ENCODE results near the gene ANOS1.
"Not testable (repeated sequence)": the region's sequence is repeated elsewhere in the genome, so short reads cannot be mapped to it uniquely, and the experiment has no call there.

Gene ANOS1, protein sequence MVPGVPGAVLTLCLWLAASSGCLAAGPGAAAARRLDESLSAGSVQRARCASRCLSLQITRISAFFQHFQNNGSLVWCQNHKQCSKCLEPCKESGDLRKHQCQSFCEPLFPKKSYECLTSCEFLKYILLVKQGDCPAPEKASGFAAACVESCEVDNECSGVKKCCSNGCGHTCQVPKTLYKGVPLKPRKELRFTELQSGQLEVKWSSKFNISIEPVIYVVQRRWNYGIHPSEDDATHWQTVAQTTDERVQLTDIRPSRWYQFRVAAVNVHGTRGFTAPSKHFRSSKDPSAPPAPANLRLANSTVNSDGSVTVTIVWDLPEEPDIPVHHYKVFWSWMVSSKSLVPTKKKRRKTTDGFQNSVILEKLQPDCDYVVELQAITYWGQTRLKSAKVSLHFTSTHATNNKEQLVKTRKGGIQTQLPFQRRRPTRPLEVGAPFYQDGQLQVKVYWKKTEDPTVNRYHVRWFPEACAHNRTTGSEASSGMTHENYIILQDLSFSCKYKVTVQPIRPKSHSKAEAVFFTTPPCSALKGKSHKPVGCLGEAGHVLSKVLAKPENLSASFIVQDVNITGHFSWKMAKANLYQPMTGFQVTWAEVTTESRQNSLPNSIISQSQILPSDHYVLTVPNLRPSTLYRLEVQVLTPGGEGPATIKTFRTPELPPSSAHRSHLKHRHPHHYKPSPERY

DNA sequence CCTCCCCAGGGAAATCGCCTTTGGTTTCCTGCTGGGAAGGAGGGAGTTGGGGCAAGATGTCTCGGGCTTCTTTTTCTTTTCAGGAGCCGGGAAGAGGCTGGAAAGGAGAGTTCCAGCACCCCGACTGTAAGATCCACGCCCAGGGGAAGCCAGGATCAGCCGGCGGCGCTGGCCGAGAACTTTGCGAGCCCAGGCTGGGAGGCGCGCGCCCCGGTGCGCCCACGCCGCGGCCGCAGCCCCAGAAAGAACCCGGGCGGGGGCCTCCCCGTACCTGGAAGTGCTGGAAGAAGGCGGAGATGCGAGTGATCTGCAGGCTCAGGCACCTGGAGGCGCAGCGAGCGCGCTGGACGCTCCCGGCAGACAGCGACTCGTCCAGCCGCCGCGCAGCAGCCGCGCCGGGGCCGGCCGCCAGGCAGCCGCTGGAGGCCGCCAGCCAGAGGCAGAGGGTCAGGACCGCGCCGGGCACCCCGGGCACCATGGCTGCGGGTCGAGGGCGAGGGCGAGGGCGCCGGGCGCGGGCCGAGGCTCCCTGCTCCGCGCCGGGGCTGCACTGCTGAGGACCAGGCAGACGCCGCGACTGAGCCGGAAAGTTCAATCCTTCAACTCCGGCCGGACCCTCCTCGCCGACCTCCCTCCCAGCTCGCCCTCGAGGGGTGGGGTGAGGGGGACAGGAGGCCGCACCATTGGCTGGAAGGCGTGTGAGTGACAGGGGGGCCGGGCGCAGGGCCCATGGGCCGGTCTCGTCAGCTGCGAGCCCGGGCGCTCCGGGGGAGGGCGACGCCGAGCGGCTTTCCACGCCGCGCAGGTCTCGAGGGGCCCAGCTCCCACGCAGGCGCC, at the start of gene ANOS1:
Gene ANOS1 (minus strand): TSS at position 579 of the 837 bp plus-strand sequence. CDS start 101 bp downstream, at position 478.
- H3K27me3 ChIP-seq (ENCODE audit: control insufficient read depth, insufficient read depth, low read length): no peaks in the 10 kb centered on the region
- 0 out of 2 replicates have a peak, but pooled peaks cover 6% of the 10 kb centered on the region for H3K4me1 ChIP-seq (ENCODE audit: control insufficient read depth, insufficient read depth, low read length)
- H3K36me3 ChIP-seq (ENCODE audit: control insufficient read depth, insufficient read depth, low read length): 0 out of 2 replicates have a peak, but pooled peaks cover 4% of the 10 kb centered on the region
- H3K9me3 ChIP-seq (ENCODE audit: control insufficient read depth, insufficient read depth, low read length): no peaks in the 10 kb centered on the region
- no peak for DNase-seq (ENCODE audit: low read depth, low spot score)
- no peak within 1 kb of the TSS for H3K27ac ChIP-seq (ENCODE audit: low read length)
- H3K4me3 ChIP-seq (ENCODE audit: low read length): peak within 1 kb of the TSS; percentile 90
- WGBS (ENCODE audit: insufficient coverage, insufficient read length): no CpG with 5 or more reads among the region's 88 CpGs

DNA sequence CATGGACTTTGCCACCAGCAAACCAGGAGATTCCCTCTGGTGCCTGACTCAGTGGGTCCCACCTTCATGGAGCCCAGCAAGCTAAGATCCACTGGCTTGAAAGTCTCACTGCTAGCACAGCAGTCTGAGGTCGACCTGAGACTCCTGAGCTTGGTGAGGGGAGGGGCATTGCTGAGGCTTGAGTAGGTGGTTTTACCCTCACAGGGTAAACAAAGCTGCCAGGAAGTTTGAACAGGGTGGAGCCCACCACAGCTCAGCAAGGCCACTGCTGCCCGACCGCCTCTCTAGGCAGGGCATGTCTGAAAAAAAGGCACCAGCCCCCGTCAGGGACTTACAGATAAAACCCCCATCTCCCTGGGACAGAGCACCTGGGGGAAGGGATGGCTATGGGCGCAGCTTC, 41.2 kb upstream of the ANOS1 start:
- Histone ChIP-seq H3K27me3 (ENCODE audit: control insufficient read depth, insufficient read depth, low read length) (no peaks in the 10 kb centered on the region), H3K36me3 (ENCODE audit: control insufficient read depth, insufficient read depth, low read length) (no peaks in the 10 kb centered on the region), H3K9me3 (ENCODE audit: control insufficient read depth, insufficient read depth, low read length) (no peaks in the 10 kb centered on the region), H3K4me3 (ENCODE audit: low read length) (no peak overlapping the region), H3K27ac (ENCODE audit: low read length) (no peak overlapping the region), H3K4me1 (ENCODE audit: control insufficient read depth, insufficient read depth, low read length) (no peaks in the 10 kb centered on the region)
- WGBS (ENCODE audit: insufficient coverage, insufficient read length): no CpG with 5 or more reads among the region's 5 CpGs
- DNase-seq (ENCODE audit: low read depth, low spot score): no peak

DNA sequence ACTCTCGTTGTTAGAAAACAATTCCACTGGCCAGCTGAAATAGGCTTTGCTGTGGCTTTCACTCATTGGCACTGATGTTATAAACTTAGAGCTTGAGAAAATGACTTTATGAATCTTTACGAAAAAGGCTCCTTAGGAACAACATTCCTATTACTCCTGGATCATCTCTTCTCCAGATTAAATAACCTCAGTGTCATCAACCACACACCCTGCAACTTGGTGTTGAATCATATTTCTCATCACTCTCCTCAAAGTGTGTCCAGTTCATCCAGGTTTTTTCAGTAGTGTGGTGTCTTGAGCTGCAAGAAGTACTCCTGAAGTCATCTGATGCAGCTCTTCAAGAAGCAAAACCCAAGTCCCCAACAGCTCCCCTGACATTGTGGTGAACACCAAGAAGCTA, 28.1 kb upstream of the ANOS1 start:
- Histone ChIP-seq H3K4me3 (ENCODE audit: low read length) (no peak overlapping the region), H3K4me1 (ENCODE audit: control insufficient read depth, insufficient read depth, low read length) (no peaks in the 10 kb centered on the region), H3K36me3 (ENCODE audit: control insufficient read depth, insufficient read depth, low read length) (no peaks in the 10 kb centered on the region), H3K9me3 (ENCODE audit: control insufficient read depth, insufficient read depth, low read length) (no peaks in the 10 kb centered on the region), H3K27me3 (ENCODE audit: control insufficient read depth, insufficient read depth, low read length) (no peaks in the 10 kb centered on the region), H3K27ac (ENCODE audit: low read length) (no peak overlapping the region)
- DNase-seq (ENCODE audit: low read depth, low spot score): no peak
- WGBS (ENCODE audit: insufficient coverage, insufficient read length): no CpG with 5 or more reads among the region's 2 CpGs

DNA sequence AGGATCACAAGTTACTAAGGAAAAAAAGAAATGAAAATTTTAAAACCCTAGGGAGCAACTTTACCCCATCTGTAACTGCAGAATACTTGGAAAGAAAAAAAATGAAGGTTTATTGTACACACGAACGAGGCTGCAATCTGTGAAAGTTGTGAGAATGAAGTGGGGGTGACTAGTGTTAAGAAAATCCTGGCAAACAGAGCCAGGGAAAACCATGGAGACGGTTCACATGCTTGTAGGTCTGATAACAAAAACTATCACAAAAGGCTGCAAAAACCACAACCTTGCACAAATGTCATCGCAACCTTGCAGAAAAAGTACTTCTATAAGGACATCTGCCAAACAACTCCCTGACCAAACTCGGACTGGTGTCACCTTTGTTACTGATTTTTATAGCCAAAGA, 26.8 kb upstream of the ANOS1 start:
- WGBS (ENCODE audit: insufficient coverage, insufficient read length): no CpG with 5 or more reads among the region's 5 CpGs
- H3K27ac ChIP-seq (ENCODE audit: low read length); H3K36me3 ChIP-seq (ENCODE audit: control insufficient read depth, insufficient read depth, low read length); H3K9me3 ChIP-seq (ENCODE audit: control insufficient read depth, insufficient read depth, low read length); DNase-seq (ENCODE audit: low read depth, low spot score); H3K4me3 ChIP-seq (ENCODE audit: low read length); H3K27me3 ChIP-seq (ENCODE audit: control insufficient read depth, insufficient read depth, low read length); H3K4me1 ChIP-seq (ENCODE audit: control insufficient read depth, insufficient read depth, low read length): not testable (repeated sequence)

DNA sequence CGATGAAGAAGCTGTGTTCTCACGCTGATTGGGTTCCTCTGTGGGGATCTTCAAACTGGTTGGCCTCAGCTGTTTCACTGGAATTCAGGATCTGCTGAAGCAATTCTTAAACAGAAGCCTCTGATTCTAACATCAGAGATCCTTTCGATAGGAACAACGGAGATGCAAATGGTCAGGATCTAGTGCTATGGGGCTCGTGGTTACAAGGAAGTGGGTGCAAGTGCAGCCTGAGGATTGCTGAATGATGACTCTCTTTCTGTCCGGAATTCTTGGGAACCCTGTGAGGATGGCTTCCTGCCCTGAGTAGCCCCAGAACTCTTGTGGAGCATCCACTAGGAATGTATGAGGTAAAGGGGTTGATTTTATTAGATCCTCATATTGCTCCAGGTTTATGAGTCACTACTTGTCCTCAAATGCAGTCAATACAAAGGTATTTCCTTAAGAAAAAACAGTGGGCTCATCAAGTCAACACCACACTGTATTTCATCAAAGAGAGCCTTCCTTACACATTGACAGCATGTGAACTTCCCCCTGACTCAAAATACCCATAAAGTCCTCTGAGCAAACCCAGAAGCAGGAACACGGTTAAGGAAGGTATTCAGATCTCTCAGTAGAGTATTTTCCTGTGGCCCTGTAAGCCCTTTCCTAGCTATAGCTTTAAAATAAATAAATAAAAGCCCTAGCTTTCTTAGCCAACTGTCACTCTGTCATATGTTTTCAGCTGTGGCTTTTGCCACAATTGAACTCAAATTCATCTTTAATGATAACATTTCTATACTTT, 25.9 kb upstream of the ANOS1 start:
- not testable (repeated sequence) for H3K9me3 ChIP-seq (ENCODE audit: control insufficient read depth, insufficient read depth, low read length); DNase-seq (ENCODE audit: low read depth, low spot score); H3K36me3 ChIP-seq (ENCODE audit: control insufficient read depth, insufficient read depth, low read length); H3K27me3 ChIP-seq (ENCODE audit: control insufficient read depth, insufficient read depth, low read length); H3K4me1 ChIP-seq (ENCODE audit: control insufficient read depth, insufficient read depth, low read length); H3K4me3 ChIP-seq (ENCODE audit: low read length); H3K27ac ChIP-seq (ENCODE audit: low read length)
- no CpG with 5 or more reads among the region's 7 CpGs for WGBS (ENCODE audit: insufficient coverage, insufficient read length)

DNA sequence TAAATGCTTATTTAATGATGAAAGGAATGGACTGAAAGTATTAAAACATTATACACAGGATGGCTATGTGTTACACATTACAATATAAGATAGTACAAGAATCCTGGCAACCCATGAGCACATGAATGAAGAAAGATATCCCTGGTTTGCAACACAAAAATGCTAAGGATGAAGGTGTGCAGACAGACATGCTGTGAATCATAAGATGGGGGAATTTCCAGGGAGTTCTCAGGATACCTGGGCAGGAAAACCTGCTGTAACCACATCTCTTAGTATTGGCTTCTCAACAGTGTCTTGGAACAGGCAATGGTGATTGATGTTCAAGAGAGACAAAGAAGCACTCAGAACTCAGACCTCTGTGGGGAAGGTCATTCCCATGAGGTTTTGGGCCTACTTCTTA, 23.9 kb upstream of the ANOS1 start:
- DNase-seq (ENCODE audit: low read depth, low spot score): no peak
- Histone ChIP-seq H3K9me3 (ENCODE audit: control insufficient read depth, insufficient read depth, low read length) (no peaks in the 10 kb centered on the region), H3K4me1 (ENCODE audit: control insufficient read depth, insufficient read depth, low read length) (no peaks in the 10 kb centered on the region), H3K27me3 (ENCODE audit: control insufficient read depth, insufficient read depth, low read length) (no peaks in the 10 kb centered on the region), H3K4me3 (ENCODE audit: low read length) (no peak overlapping the region), H3K27ac (ENCODE audit: low read length) (no peak overlapping the region), H3K36me3 (ENCODE audit: control insufficient read depth, insufficient read depth, low read length) (no peaks in the 10 kb centered on the region)

DNA sequence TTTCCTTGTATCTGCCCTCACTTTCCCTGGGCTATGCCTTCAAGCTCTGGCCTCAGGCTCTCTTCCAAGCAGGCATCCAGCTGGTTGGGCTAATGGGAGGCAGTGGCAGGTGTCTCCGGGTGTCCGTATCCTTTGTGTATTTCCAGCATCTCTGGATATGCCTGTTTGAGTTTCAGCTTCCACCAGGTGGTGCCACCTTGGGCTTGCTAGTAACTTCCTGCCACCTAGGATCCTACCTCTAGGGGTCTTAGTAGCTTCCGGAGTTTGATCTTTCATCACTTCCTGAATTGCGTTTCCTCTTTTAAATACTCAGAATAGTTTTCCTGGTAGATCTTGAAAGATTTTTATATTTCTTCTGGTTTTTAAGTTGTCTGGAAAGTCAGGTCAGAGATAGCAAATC, 23.2 kb upstream of the ANOS1 start:
- H3K4me1 ChIP-seq (ENCODE audit: control insufficient read depth, insufficient read depth, low read length): no peaks in the 10 kb centered on the region
- H3K27me3 ChIP-seq (ENCODE audit: control insufficient read depth, insufficient read depth, low read length): no peaks in the 10 kb centered on the region
- H3K9me3 ChIP-seq (ENCODE audit: control insufficient read depth, insufficient read depth, low read length): no peaks in the 10 kb centered on the region
- no CpG with 5 or more reads among the region's 4 CpGs for WGBS (ENCODE audit: insufficient coverage, insufficient read length)
- no peaks in the 10 kb centered on the region for H3K36me3 ChIP-seq (ENCODE audit: control insufficient read depth, insufficient read depth, low read length)
- no peak overlapping the region for H3K4me3 ChIP-seq (ENCODE audit: low read length)
- DNase-seq (ENCODE audit: low read depth, low spot score): no peak
- no peak overlapping the region for H3K27ac ChIP-seq (ENCODE audit: low read length)

DNA sequence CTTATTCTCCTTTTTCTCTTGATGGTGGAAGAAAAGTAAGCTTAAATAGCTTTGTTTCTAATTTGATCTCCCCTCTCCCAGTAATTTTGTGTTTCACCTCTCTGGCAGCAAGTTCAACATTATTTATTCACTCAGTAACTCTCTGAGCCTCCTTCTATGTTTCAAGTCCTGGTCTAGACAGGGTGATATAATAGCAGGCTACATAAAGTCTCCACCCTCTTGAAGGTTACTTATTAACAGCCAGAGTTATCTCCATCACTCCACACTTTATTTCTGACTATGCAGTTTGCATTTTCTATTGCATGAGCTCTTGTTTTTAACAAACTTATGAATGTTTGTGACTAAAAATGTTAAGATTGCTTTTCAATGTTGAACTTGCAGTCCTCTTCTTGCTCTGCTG, 17.8 kb upstream of the ANOS1 start:
- no peak overlapping the region for H3K4me3 ChIP-seq (ENCODE audit: low read length)

DNA sequence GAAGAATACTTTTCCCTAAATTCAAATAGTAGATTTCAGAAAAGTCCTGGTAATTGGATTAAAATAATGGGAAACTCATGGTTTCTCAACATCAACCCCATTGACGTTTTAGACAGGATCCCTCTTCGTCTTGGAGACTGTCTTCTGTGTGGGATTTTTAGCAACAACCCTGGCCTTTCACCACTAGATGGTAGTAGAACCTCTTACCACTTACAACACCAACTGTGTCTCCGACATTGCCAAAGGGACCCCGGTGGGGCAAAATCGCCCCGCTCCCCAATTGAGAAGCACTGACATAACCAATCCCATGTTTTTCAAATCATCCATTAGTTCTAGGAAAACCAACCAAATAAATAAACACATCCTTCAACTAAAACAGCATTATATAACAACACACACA, 16.9 kb upstream of the ANOS1 start:
- no CpG with 5 or more reads among the region's 6 CpGs for WGBS (ENCODE audit: insufficient coverage, insufficient read length)
- Histone ChIP-seq H3K36me3 (ENCODE audit: control insufficient read depth, insufficient read depth, low read length) (no peaks in the 10 kb centered on the region), H3K27ac (ENCODE audit: low read length) (no peak overlapping the region), H3K9me3 (ENCODE audit: control insufficient read depth, insufficient read depth, low read length) (no peaks in the 10 kb centered on the region), H3K4me3 (ENCODE audit: low read length) (no peak overlapping the region), H3K27me3 (ENCODE audit: control insufficient read depth, insufficient read depth, low read length) (no peaks in the 10 kb centered on the region), H3K4me1 (ENCODE audit: control insufficient read depth, insufficient read depth, low read length) (no peaks in the 10 kb centered on the region)
- DNase-seq (ENCODE audit: low read depth, low spot score): no peak

More for the DNA sequence above, 17.8 kb upstream of the ANOS1 start:
- Histone ChIP-seq H3K27ac (ENCODE audit: low read length) (no peak overlapping the region), H3K4me1 (ENCODE audit: control insufficient read depth, insufficient read depth, low read length) (no peaks in the 10 kb centered on the region), H3K27me3 (ENCODE audit: control insufficient read depth, insufficient read depth, low read length) (no peaks in the 10 kb centered on the region), H3K36me3 (ENCODE audit: control insufficient read depth, insufficient read depth, low read length) (no peaks in the 10 kb centered on the region), H3K9me3 (ENCODE audit: control insufficient read depth, insufficient read depth, low read length) (no peaks in the 10 kb centered on the region)
- no peak for DNase-seq (ENCODE audit: low read depth, low spot score)
